Activated CD4-positive, alpha-beta T cell treated with anti-CD3 and anti-CD28 coated beads, Interleukin-2, amount 50 U/mL, for 48 hours (primary cell): ENCODE results near the gene TST.

ENCODE experiments used
- DNase-seq, 2 experiments: peaks; one replicate each; pipeline ENCODE4 v3.0.0-alpha.2; 2020

The TST gene

GRCh38 chr22:37030560-37031281 lies 11.5 kb upstream of the TST start:
- DNase-seq, result no peak

- DNase-seq, result no peak
Measured at GRCh38 chr22:37028692-37029674, 9.7 kb upstream of the TST start.

GRCh38 chr22:37027556-37027955 lies 8.3 kb upstream of the TST start:
- no peak for DNase-seq

GRCh38 chr22:37026325-37026724 lies 7.1 kb upstream of the TST start:
- DNase-seq, result no peak

- DNase-seq, result no peak
Measured at GRCh38 chr22:37025500-37026070, 6.3 kb upstream of the TST start.

- no peak for DNase-seq
Measured at GRCh38 chr22:37024339-37025157, 5.3 kb upstream of the TST start.

- DNase-seq, result no peak
Measured at GRCh38 chr22:37023743-37024338, 4.6 kb upstream of the TST start.

- DNase-seq, result no peak
Measured at GRCh38 chr22:37022483-37023337, 3.5 kb upstream of the TST start.

- peak; percentile 58 to 67 for DNase-seq
Measured at GRCh38 chr22:37021710-37022482, 2.6 kb upstream of the TST start.

- no peak for DNase-seq
Measured at GRCh38 chr22:37021041-37021440, 1.8 kb upstream of the TST start.

GRCh38 chr22:37020192-37020479 lies 889 bp upstream of the TST start:
- no peak for DNase-seq

- no peak for DNase-seq
Measured at GRCh38 chr22:37018815-37019308, 385 bp downstream of the TST start.

GRCh38 chr22:37018086-37018814 lies 997 bp downstream of the TST start:
- no peak for DNase-seq

GRCh38 chr22:37017356-37017755 lies 1.9 kb downstream of the TST start:
- DNase-seq, result no peak

- DNase-seq, result no peak
Measured at GRCh38 chr22:37016134-37016910, 2.9 kb downstream of the TST start.

- no peak for DNase-seq
Measured at GRCh38 chr22:37015587-37015878, 3.7 kb downstream of the TST start.

GRCh38 chr22:37014835-37015586 lies 4.2 kb downstream of the TST start:
- DNase-seq, result no peak

GRCh38 chr22:37014415-37014806 lies 4.8 kb downstream of the TST start:
- DNase-seq, result no peak

GRCh38 chr22:37012956-37013355 lies 6.3 kb downstream of the TST start:
- DNase-seq, result no peak
